Embryonic facial prominence (tissue), 1 donor: ENCODE data around the gene WASF3.
"Not testable (repeated sequence)": the region's sequence is repeated elsewhere in the genome, so short reads cannot be mapped to it uniquely, and the experiment has no call there.

Experiments
- DNase-seq: peaks from one replicate; pipeline ENCODE4 v3.0.0-alpha.2; 2016; ENCODE audit errors: extremely low spot score

WASF3 gene

GRCh38 chr13:26713341-26713740, 155.9 kb downstream of the WASF3 start:
- DNase-seq = no peak

- DNase-seq = no peak
Observed at GRCh38 chr13:26716984-26717383, 159.5 kb downstream of the WASF3 start.

- no peak for DNase-seq
Observed at GRCh38 chr13:26718146-26718545, 160.7 kb downstream of the WASF3 start.

GRCh38 chr13:26718872-26719271, 161.4 kb downstream of the WASF3 start:
- DNase-seq = no peak

GRCh38 chr13:26719356-26719945, 162.0 kb downstream of the WASF3 start:
- DNase-seq = no peak

GRCh38 chr13:26721251-26722121, 164.0 kb downstream of the WASF3 start:
- no peak for DNase-seq

- DNase-seq = no peak
Observed at GRCh38 chr13:26722321-26722720, 164.8 kb downstream of the WASF3 start.

GRCh38 chr13:26723620-26724019, 166.1 kb downstream of the WASF3 start:
- not testable (repeated sequence) for DNase-seq

- DNase-seq = no peak
Observed at GRCh38 chr13:26726684-26727083, 169.2 kb downstream of the WASF3 start.

GRCh38 chr13:26727122-26727521, 169.6 kb downstream of the WASF3 start:
- DNase-seq = no peak

GRCh38 chr13:26727633-26728032, 170.2 kb downstream of the WASF3 start:
- DNase-seq = no peak

GRCh38 chr13:26735677-26736076, 178.2 kb downstream of the WASF3 start:
- no peak for DNase-seq
